Duodenal mucosa (tissue), 2 donors: Measurements from ENCODE around the gene C9orf57.
"Not testable (repeated sequence)": the region's sequence is repeated elsewhere in the genome, so short reads cannot be mapped to it uniquely, and the experiment has no call there.

Experiments used
- H3K27ac ChIP-seq: one replicate; pipeline ENCODE4 v1.7.0; 2013; ENCODE audit warnings: low read depth, low read length
- H3K27me3 ChIP-seq, 2 donors: one replicate each; pipeline ENCODE4 v1.7.0; 2013; ENCODE audit warnings: low read length in 2 of 2, control low read depth in 1 of 2; ENCODE audit not compliant: insufficient read depth in 2 of 2, control insufficient read depth in 1 of 2
- H3K36me3 ChIP-seq, 2 donors: one replicate each; pipeline ENCODE4 v1.7.0; 2013; ENCODE audit warnings: low read length in 2 of 2, control low read depth in 1 of 2; ENCODE audit not compliant: insufficient read depth in 2 of 2, control insufficient read depth in 1 of 2
- H3K4me1 ChIP-seq, 2 donors: one replicate each; pipeline ENCODE4 v1.7.0; 2013; ENCODE audit warnings: low read length in 2 of 2, control low read depth in 1 of 2; ENCODE audit not compliant: insufficient read depth in 2 of 2, control insufficient read depth in 1 of 2
- H3K4me3 ChIP-seq, 2 donors: one replicate each; pipeline ENCODE4 v1.7.0; 2013; ENCODE audit warnings: low read length in 2 of 2, low read depth in 1 of 2
- H3K9ac ChIP-seq, 2 donors: one replicate each; pipeline ENCODE4 v1.7.0; 2013; ENCODE audit warnings: low read length in 2 of 2, low read depth in 1 of 2
- H3K9me3 ChIP-seq, 2 donors: one replicate each; pipeline ENCODE4 v1.7.0; 2013; ENCODE audit warnings: low read length in 2 of 2, control low read depth in 1 of 2; ENCODE audit not compliant: control insufficient read depth in 1 of 2

C9orf57 gene

DNA sequence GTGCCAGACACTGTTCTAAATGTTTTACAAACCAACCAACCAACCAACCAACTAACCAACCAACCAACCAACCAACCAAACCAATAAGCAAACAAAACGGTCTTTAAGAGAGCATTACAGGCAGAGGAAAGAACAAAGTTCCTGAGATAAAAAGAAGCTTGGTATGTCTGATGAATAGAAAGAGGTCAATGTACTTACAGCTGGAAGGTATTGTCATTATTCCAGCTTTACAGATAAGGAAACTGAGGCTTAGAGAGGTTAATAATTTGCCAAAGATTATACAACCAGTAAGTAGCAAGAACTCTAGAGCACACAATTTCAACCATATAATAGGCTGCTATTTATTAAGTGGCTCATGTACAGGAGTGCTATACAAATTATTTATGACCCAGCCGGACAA lies 29.6 kb downstream of the C9orf57 start:
- H3K9ac ChIP-seq: no peak overlapping the region
- H3K4me3 ChIP-seq: no peak overlapping the region
- H3K4me1 ChIP-seq: peaks cover 4 to 7% of the 10 kb centered on the region in 2 donors
- H3K9me3 ChIP-seq: no peaks in the 10 kb centered on the region
- H3K27ac ChIP-seq: no peak overlapping the region
- H3K36me3 ChIP-seq: no peaks in the 10 kb centered on the region
- no peaks in the 10 kb centered on the region for H3K27me3 ChIP-seq

DNA sequence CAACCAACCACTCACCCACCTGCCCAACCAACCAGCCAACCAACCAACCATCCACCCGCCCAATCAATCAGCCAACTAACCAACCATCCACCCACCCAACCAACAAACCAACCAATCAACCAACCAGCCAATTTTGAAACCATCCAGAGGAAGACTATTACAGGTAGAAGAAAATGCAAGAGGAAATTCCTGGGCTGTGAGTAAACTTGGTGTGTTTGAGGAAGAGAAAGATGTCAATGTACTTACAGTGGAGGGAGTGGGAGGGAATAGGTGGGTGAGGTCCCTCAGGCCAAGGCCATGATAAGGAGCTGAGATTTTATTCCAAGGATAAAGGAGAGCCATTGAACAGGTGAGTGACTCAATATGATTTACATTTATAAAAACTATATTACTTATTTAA lies 30.4 kb downstream of the C9orf57 start:
- no peak overlapping the region for H3K4me3 ChIP-seq
- H3K36me3 ChIP-seq: no peaks in the 10 kb centered on the region
- no peak overlapping the region for H3K9ac ChIP-seq
- H3K27ac ChIP-seq: no peak overlapping the region
- peaks cover 7 to 8% of the 10 kb centered on the region in 2 donors for H3K4me1 ChIP-seq
- H3K9me3 ChIP-seq: no peaks in the 10 kb centered on the region
- no peaks in the 10 kb centered on the region for H3K27me3 ChIP-seq

DNA sequence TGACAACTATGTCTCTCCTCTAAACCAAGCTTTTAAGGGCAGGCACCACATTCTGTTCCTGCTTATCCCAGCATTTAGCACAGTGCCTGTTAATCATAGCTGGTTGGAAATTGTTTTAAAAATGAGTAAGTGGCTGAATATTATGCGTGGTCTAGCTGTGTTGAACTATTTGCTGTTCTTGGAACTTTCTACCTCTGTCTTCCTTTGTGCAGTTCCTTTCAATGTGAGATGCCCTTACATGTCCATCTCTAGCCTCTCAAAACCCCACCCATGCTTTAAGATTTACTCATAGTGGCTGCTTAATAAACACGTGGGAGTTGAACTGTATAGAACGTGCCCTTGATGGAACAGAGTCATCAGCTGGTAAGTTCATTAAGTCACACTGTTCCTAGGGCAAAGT lies 34.5 kb downstream of the C9orf57 start:
- Histone ChIP-seq H3K27ac (no peak overlapping the region), H3K9ac (no peak overlapping the region)

DNA sequence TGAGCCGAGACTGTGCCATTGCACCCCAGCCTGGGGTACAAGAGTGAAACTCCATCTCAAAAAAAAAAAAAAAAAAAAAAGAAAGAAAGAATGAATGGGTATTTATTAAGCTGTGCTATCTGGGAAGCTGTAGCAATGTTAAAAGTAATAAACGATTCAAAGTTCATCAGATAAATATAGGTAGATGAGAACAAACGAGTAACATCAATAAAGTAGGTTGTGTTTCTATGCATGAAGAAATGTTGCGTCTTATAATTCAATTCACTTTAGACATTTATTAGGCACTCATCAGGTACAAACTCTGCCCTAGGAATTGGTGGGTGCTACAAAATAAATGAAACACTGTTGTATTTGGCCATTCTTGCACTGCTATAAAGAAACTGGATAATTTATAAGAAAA lies 36.8 kb downstream of the C9orf57 start:
- H3K36me3 ChIP-seq: no peaks in the 10 kb centered on the region
- H3K9ac ChIP-seq: no peak overlapping the region
- no peaks in the 10 kb centered on the region for H3K9me3 ChIP-seq

More for the DNA sequence above, 34.5 kb downstream of the C9orf57 start:
- Histone ChIP-seq H3K4me1 (peaks cover 23% of the 10 kb centered on the region in 2 donors), H3K4me3 (no peak overlapping the region), H3K36me3 (no peaks in the 10 kb centered on the region), H3K9me3 (no peaks in the 10 kb centered on the region), H3K27me3 (no peaks in the 10 kb centered on the region)

DNA sequence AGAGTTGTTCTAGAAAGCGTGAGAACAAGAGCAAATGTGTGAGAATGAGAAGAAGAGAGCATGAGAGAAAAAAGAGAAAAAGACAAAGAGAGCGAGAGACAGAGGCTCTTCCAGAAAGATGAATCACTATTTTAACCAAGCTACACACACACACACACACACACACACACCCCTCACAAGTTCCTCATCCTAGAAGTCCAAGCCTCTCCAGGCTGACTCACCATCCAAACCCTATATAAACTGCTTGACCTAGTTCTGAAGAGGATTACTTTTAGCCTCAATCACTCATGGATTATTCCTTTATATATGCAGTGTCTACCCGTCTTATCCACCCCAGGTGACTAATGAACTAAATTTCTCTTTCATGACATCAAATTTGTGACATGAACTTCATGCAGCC lies 37.6 kb downstream of the C9orf57 start:
- Histone ChIP-seq H3K27me3 (no peaks in the 10 kb centered on the region), H3K27ac (no peak overlapping the region), H3K4me1 (peaks cover 16 to 23% of the 10 kb centered on the region in 2 donors), H3K36me3 (no peaks in the 10 kb centered on the region), H3K4me3 (no peak overlapping the region), H3K9ac (no peak overlapping the region), H3K9me3 (no peaks in the 10 kb centered on the region)

More for the DNA sequence above, 36.8 kb downstream of the C9orf57 start:
- H3K27me3 ChIP-seq: no peaks in the 10 kb centered on the region
- peaks cover 16 to 23% of the 10 kb centered on the region in 2 donors for H3K4me1 ChIP-seq
- H3K27ac ChIP-seq: no peak overlapping the region
- no peak overlapping the region for H3K4me3 ChIP-seq

DNA sequence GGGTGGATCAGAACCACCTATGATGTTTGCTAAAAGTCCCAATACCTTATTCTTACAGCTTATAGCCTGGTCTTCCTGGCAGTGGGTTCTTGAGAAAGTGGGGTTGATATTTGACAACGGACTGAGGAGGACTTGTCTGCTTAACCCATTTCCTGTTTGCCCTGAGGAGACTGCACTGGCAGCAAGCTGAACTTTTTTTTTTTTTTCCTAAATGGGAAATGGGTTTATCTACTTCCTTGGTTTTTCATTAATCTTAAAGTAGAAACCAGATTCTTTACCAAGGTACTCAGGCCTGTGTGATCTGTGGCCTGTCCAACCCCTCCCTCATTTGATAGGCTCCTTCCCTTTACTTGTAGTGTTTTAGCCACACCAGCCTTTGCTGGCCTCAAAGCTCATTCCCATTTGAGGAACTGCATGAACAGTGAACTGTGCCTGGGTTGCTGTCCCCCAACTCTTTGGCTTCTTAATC lies 47.1 kb downstream of the C9orf57 start:
- no peaks in the 10 kb centered on the region for H3K27me3 ChIP-seq
- H3K27ac ChIP-seq: no peak overlapping the region
- H3K4me1 ChIP-seq: peaks cover 6 to 18% of the 10 kb centered on the region in 2 donors
- no peaks in the 10 kb centered on the region for H3K9me3 ChIP-seq
- H3K36me3 ChIP-seq: no peaks in the 10 kb centered on the region
- no peak overlapping the region for H3K9ac ChIP-seq
- H3K4me3 ChIP-seq: no peak overlapping the region

DNA sequence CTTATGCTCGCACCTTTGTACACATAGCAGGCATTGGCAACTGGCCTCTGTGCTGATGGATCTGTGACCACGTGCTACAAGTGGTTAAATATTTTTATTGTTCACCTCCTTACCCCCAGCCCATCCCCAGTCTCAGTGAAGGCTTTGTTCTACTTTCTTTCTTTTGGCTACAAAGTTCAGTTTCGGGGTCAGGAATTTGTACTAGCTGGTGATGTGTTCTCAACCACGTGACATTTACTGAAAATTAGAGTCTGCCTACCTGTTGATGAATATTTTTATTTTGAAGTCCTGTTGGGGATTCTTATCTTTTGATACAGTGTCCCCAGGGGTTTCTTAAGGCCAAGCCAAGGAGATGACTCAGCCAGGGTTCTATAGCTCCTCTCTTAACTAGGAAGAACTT lies 47.8 kb downstream of the C9orf57 start:
- H3K27me3 ChIP-seq: no peaks in the 10 kb centered on the region
- no peak overlapping the region for H3K9ac ChIP-seq
- H3K9me3 ChIP-seq: no peaks in the 10 kb centered on the region
- H3K27ac ChIP-seq: no peak overlapping the region
- no peaks in the 10 kb centered on the region for H3K36me3 ChIP-seq
- H3K4me3 ChIP-seq: no peak overlapping the region
- peaks cover 6 to 18% of the 10 kb centered on the region in 2 donors for H3K4me1 ChIP-seq

DNA sequence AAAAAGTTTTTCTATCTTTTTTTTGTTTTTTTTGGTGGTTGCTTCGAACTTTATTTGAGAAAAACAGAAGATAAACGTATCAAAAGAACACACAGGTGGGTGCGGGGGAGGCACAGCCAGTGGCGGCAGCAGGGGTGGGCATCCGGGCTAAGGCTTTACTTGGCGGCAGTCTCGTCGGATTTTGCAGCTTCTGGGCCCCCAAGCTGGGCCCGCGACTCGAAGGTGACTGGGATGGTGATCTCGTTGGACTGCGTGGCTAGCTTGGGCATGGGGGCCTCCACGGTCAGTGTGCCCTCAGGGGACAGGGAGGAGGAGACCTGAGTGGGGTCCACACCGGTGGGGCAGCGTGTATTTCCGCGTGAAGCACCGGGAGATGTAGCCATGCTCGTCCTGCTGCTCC lies 52.7 kb downstream of the C9orf57 start:
- not testable (repeated sequence) for H3K4me1 ChIP-seq, H3K4me3 ChIP-seq, H3K27me3 ChIP-seq, H3K27ac ChIP-seq, H3K9ac ChIP-seq, H3K36me3 ChIP-seq, H3K9me3 ChIP-seq

DNA sequence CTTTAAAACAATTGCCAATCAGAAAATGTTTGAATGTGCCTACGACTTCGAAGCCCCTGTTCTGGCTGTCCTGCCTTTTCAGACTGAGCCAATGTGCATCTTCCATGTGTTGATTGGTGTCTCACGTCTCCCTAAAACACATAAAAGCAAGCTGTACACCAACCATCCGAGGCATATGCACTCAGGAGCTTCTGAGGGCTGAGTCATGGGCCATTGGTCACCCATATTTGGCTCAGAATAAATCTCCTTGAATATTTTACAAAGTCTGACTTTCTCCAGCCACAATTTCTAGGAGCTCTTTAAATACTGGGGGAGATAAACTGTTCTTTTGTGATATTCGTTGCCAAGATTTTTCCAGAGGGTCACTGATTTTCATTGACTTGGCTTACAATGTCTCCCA lies 53.9 kb downstream of the C9orf57 start:
- Histone ChIP-seq H3K9me3 (no peaks in the 10 kb centered on the region), H3K4me3 (no peak overlapping the region), H3K27me3 (no peaks in the 10 kb centered on the region), H3K9ac (no peak overlapping the region), H3K27ac (no peak overlapping the region), H3K36me3 (no peaks in the 10 kb centered on the region), H3K4me1 (no peaks in the 10 kb centered on the region)

DNA sequence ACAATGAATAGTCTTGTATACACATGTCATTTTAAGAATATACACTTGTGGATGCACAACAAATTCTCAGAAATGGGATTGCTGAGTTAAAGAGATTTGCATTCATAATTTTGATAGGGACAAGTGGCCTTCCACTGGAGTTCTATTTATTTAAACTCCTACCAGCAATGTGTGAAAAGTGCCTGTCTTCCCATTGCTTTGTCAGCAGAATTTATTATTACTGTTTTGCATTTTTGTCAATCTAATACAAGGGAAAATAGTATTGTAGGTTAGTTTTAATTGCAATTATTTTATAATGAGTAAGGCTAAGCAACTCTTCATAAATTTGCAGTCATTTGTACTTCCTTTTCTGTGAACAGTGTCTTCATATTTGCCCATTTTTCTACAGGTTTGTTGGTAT lies 55.0 kb downstream of the C9orf57 start:
- Histone ChIP-seq H3K9ac (no peak overlapping the region), H3K27me3 (no peaks in the 10 kb centered on the region), H3K9me3 (no peaks in the 10 kb centered on the region), H3K27ac (no peak overlapping the region), H3K4me3 (no peak overlapping the region), H3K36me3 (no peaks in the 10 kb centered on the region), H3K4me1 (no peaks in the 10 kb centered on the region)
